Measurements from ENCODE around the gene AEN.

Gene AEN

GRCh38 chr15:88625943-88626741 is 5.0 kb downstream of the AEN start:
- TF ChIP-seq MAX (IDR thresholded peaks at IDR 0.05; ENCODE audit: low read depth, low read length): no peak
- TF ChIP-seq MYC (IDR thresholded peaks at IDR 0.05; ENCODE audit: low read depth, low read length): no peak
- no peak for TF ChIP-seq CTCF (IDR thresholded peaks at IDR 0.05; ENCODE audit: low read depth, low read length)
- TF ChIP-seq POLR2A (IDR thresholded peaks at IDR 0.05; ENCODE audit: extremely low read depth, insufficient read length): no peak

GRCh38 chr15:88627463-88627862 is 6.3 kb downstream of the AEN start:
- no peak overlapping the region for H3K4me3 ChIP-seq (ENCODE audit: low read depth, low read length)
- TF ChIP-seq MYC (IDR thresholded peaks at IDR 0.05; ENCODE audit: low read depth, low read length) (no peak), MAX (IDR thresholded peaks at IDR 0.05; ENCODE audit: low read depth, low read length) (no peak), POLR2A (IDR thresholded peaks at IDR 0.05; ENCODE audit: extremely low read depth, insufficient read length) (no peak), CTCF (IDR thresholded peaks at IDR 0.05; ENCODE audit: low read depth, low read length) (no peak)
- DNase-seq (ENCODE audit: low read depth): no peak

More at GRCh38 chr15:88625943-88626741, 5.0 kb downstream of the AEN start:
- no peak overlapping the region for H3K4me3 ChIP-seq (ENCODE audit: low read depth, low read length)
- DNase-seq (ENCODE audit: low read depth): no peak

- TF ChIP-seq CTCF (IDR thresholded peaks at IDR 0.05; ENCODE audit: low read depth, low read length) (no peak), MAX (IDR thresholded peaks at IDR 0.05; ENCODE audit: low read depth, low read length) (no peak), MYC (IDR thresholded peaks at IDR 0.05; ENCODE audit: low read depth, low read length) (no peak), POLR2A (IDR thresholded peaks at IDR 0.05; ENCODE audit: extremely low read depth, insufficient read length) (no peak)
- no peak for DNase-seq (ENCODE audit: low read depth)
- H3K4me3 ChIP-seq (ENCODE audit: low read depth, low read length): no peak overlapping the region
Observed at GRCh38 chr15:88628018-88628654, 7.0 kb downstream of the AEN start.

- TF ChIP-seq POLR2A (IDR thresholded peaks at IDR 0.05; ENCODE audit: extremely low read depth, insufficient read length): no peak
- no peak overlapping the region for H3K4me3 ChIP-seq (ENCODE audit: low read depth, low read length)
- DNase-seq (ENCODE audit: low read depth): no peak
Observed at GRCh38 chr15:88629071-88629470, 7.9 kb downstream of the AEN start.

GRCh38 chr15:88630141-88630721 is 9.1 kb downstream of the AEN start:
- no peak for DNase-seq (ENCODE audit: low read depth)
- H3K4me3 ChIP-seq (ENCODE audit: low read depth, low read length): no peak overlapping the region
- TF ChIP-seq POLR2A (IDR thresholded peaks at IDR 0.05; ENCODE audit: extremely low read depth, insufficient read length): no peak
- TF ChIP-seq CTCF (IDR thresholded peaks at IDR 0.05; ENCODE audit: low read depth, low read length): no peak
- no peak for TF ChIP-seq MAX (IDR thresholded peaks at IDR 0.05; ENCODE audit: low read depth, low read length)
- no peak for TF ChIP-seq MYC (IDR thresholded peaks at IDR 0.05; ENCODE audit: low read depth, low read length)

- no peak for DNase-seq (ENCODE audit: low read depth)
- no peak overlapping the region for H3K4me3 ChIP-seq (ENCODE audit: low read depth, low read length)
- TF ChIP-seq MYC (IDR thresholded peaks at IDR 0.05; ENCODE audit: low read depth, low read length) (no peak), MAX (IDR thresholded peaks at IDR 0.05; ENCODE audit: low read depth, low read length) (no peak), POLR2A (IDR thresholded peaks at IDR 0.05; ENCODE audit: extremely low read depth, insufficient read length) (no peak), CTCF (IDR thresholded peaks at IDR 0.05; ENCODE audit: low read depth, low read length) (no peak)
Observed at GRCh38 chr15:88630798-88631463, 9.8 kb downstream of the AEN start.
